NCI-H1417 (cell line): Measurements from ENCODE around the gene YY1AP1.
"Not testable (repeated sequence)": the region's sequence is repeated elsewhere in the genome, so short reads cannot be mapped to it uniquely, and the experiment has no call there.

Source experiments
- DNase-seq, 3 experiments: peaks; one replicate each; lab custom pipeline; 2025; lab: John Stamatoyannopoulos, UW

The YY1AP1 gene

GRCh38 chr1:155688324-155689080 is at the start of gene YY1AP1:
Gene YY1AP1 (minus strand): TSS chr1:155688774. CDS start chr1:155680436, 8,338 bp downstream.
- peak; percentile 95 to 96 (median 96) for DNase-seq

DNA sequence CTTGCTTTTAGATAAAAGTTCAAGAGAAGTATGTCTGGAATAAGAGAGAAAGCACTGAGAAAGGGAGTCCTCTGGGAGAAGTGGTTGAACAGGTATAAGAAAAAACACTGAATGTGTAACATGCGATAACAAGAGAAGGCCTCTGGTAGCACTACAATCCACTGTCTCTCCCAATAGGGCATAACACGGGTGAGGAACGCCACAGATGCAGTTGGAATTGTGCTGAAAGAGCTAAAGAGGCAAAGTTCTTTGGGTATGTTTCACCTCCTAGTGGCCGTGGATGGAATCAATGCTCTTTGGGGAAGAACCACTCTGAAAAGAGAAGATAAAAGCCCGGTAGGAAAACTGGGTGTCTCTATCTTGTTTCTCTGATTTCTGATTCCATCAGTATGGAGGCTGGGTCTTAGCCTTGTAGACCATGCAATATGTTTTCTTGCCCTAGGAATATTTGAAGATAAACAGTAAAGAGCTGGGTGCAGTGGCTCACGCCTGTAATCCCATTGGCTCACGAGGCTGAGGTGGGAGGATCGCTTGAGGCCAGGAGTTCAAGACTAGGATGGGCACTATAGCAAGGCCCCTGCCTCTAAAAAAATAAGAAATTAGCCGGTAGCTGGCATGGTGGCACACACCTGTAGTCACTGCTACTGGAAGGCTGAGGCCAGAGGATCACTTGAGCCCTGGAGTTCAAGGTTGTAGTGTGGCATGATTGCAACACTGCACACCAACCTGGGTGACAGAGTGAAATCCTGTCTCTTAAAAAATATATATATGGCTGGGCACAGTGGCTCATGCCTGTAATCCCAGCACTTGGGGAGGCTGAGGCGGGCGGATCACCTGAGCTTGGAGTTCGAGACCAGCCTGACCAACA is 40.7 kb upstream of the YY1AP1 start:
- DNase-seq: peak; percentile 46 to 69 (median 64)

GRCh38 chr1:155725142-155725541 is 36.6 kb upstream of the YY1AP1 start:
- DNase-seq: no peak

- DNase-seq: no peak
These were observed 31.1 kb upstream of the YY1AP1 start for GRCh38 chr1:155719703-155720102.

GRCh38 chr1:155718524-155719115 is 30.0 kb upstream of the YY1AP1 start:
- DNase-seq: not testable (repeated sequence)

DNA sequence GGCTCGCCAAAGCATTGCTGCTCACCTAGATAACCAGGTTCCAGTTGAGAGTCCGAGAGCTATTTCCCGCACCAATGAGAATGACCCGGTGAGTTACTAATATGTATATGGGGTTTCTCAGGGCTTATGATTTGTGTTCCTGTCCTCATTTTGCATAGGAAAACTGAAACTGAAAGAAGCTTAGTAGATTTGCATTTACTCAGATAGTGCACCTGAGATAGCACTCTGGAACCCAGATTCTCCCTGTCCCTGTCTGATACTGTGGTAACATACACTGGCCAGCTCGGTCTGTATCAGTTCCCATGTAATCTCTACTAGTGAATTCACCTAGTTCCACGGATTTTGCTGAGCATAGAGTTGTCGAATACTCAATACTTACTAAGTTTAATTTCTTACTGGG is 28.5 kb upstream of the YY1AP1 start:
- DNase-seq: no peak

GRCh38 chr1:155715777-155716176 is 27.2 kb upstream of the YY1AP1 start:
- DNase-seq: peak in 2 of 3 experiments; percentile 49 to 88

GRCh38 chr1:155715056-155715455 is 26.5 kb upstream of the YY1AP1 start:
- DNase-seq: not testable (repeated sequence)

GRCh38 chr1:155713075-155713474 is 24.5 kb upstream of the YY1AP1 start:
- no peak for DNase-seq

DNA sequence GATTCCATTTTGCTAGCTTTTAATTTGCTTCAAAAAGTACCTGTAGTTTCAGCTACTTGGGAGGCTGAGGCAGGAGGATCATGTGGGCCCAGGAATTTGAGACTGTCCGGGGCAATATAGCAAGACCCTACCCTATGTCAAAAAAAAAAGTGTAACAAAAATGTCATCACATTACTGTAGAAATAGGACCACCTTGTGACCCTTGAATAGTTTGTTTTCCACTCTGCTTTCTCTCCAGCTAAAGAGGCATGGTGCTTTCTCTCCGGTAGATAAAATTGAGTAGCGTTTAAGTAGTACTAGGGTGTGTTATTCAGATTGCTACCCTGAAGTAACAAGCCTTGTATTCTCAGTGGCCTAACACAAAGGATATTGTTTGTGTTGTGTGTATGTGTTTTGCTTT is 24.1 kb upstream of the YY1AP1 start:
- peak in 1 of 3 experiments; percentile 5 for DNase-seq

DNA sequence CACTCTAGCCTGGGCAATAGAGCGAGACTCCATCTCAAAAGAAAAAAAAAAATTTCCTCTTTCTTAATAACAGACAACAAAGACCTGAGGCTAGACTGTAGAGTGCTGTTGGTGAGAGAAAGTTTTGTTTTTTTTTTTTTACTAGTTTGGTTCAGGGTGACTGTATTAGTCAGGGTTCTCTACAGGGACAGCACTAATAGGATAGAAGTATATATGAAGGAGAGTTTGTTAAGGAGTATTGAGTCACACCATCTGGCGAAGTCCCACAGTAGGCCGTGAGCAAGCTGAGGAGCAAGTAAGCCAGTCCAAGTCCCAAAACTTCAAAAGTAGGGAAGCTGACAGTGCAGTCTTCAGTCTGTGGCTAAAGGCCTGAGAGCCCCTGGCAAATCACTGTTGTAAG is 22.9 kb upstream of the YY1AP1 start:
- DNase-seq: not testable (repeated sequence)

DNA sequence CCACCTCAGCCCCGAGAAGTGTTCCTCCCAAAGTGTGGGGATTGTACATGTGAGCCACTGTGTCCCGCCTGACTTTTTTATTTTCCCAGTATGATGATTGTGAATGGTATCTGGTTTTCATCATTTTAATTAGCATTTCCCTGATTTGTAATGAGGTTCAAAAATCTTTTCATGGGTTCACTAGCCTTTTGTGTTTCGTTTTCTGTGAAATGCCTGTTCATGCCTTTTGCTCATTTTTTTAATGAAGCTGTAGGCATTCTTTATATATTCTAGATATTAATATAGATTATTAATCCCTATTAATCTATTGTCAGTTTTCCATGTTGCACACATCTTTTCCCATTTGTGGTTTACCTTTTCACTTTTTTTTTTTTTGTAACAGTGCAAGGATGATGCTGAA is 20.8 kb upstream of the YY1AP1 start:
- no peak for DNase-seq

DNA sequence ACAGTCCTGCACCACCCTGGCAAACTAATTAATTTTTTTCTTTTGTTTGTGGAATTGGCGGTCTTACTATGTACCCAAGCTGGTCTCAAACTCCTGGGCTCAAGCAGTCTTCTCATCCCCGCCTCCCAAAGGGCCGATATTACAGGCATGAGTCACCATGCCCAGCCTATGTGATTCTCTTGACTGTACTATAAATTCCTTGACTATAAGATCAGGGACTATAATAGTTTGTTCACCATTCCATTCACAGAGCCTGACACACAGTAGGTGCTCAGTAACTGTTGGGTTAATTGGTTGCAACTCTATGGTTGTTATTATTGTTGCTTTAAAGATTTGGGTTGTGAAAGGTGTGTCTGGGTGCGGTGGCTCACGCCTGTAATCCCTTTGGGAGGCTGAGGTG is 17.6 kb upstream of the YY1AP1 start:
- no peak for DNase-seq

DNA sequence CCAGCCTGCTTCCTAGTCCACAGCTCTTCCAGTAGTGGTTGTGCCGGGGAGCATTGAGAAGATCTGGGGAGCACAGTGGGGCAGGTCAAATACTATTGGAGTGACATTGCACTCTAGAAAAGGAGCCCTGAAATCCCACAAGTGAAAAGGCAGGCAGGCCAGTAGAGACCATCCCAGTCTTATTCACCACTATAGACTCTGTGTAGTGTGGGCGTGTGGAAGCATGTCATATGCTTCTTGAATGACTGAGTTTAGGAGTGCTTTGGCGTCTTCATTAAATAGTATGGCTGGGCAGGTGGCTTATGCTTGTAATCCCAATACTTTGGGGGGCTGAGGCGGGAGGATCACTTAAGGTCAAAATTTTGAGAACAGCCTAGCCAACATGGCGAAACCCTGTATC is 15.8 kb upstream of the YY1AP1 start:
- DNase-seq: not testable (repeated sequence)

DNA sequence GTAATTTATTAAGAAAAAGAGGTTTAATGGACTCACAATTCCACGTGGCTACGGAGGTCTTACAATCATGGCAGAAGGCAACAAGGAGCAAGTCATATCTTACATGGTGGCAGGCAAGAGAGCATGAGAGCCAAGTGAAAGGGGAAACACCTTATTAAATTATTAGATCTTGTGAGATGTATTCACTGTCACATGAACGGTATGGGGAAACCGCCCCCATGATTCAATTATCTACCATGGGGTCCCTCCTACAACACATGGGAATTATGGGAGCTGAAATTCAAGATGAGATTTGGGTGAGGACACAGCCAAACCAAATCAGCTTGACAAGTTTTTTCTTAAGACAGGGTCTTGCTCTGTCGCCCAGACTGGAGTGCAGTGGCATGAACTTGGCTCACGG is 14.6 kb upstream of the YY1AP1 start:
- DNase-seq: no peak

- DNase-seq: not testable (repeated sequence)
These were observed 13.1 kb upstream of the YY1AP1 start for GRCh38 chr1:155701675-155702074.

DNA sequence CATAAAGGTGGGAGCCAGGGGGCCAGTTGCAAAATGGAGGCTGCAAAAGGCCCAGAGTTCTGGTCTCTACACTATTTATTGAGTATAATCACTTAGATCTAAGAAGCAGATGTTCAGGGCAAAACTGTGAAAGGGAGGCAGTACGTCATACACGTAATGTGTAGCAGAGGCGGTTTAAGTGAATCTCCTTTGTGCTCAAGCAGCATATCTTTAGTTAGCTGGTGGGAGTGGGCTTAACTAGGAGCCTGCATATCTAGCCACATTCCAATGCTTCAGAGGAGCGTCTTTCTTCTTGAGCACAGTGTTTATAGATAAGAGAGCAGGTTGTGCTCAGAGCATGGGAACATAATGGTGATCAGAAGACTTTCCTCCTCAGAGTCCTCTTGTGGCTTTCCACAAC is 10.5 kb upstream of the YY1AP1 start:
- not testable (repeated sequence) for DNase-seq

- no peak for DNase-seq
These were observed 9.9 kb upstream of the YY1AP1 start for GRCh38 chr1:155698382-155699038.

GRCh38 chr1:155697616-155698015 is 9.0 kb upstream of the YY1AP1 start:
- not testable (repeated sequence) for DNase-seq

DNA sequence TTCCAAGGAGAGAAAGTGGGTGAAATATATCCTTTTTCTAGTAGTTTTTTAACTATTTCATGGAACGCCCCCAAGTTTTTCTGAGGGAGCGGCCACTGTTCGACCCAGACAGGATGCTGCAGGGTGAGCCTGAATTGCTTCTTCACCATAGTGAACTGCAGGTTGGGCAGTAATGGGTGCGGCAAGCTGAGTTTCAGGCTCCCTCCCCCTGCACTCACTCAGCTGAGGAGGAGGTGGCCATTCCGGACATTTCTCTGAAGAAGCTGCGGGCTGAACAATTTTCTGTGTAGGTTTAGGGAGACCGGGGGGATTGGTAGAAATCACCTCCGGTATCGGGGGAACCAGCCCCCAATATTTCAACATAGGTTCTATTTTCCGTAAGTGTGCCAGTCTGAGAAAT is 8.5 kb upstream of the YY1AP1 start:
- no peak for DNase-seq

GRCh38 chr1:155696524-155696923 is 8.0 kb upstream of the YY1AP1 start:
- DNase-seq: no peak

- DNase-seq: no peak
These were observed 7.0 kb upstream of the YY1AP1 start for GRCh38 chr1:155695608-155696007.
